Kidney (tissue), 14 donors: ENCODE data around the gene HPSE2. TPM values are rescaled to one million over a fixed set of nuclear protein-coding genes. Genes with fewer than 3 reads are reported as not detected.
A peak's percentile ranks its signal among the peaks of the same experiment; 100 is the strongest.

Experiments used
- DNase-seq, 5 donors: peaks; one replicate each; pipeline ENCODE4 v3.0.0-alpha.2; 2013 to 2020
- FAIRE-seq: peaks from 2 replicates; lab custom pipeline; 2012; peaks lifted over from hg19 to GRCh38; lab: Jason Lieb, UNC
- H3K27ac ChIP-seq, 2 donors: one replicate each; pipeline ENCODE4 v1.7.0; 2013; ENCODE audit warnings: low read depth in 2 of 2, low read length in 2 of 2, inconsistent platforms in 1 of 2
- H3K27me3 ChIP-seq: one replicate; pipeline ENCODE4 v1.7.1; 2013; ENCODE audit warnings: low read length, inconsistent platforms; ENCODE audit not compliant: control insufficient read depth, insufficient read depth
- H3K36me3 ChIP-seq, 3 donors: one replicate each; pipeline versions ENCODE4 v1.7.0 to v1.7.1; 2013; ENCODE audit warnings: low read length in 3 of 3, control low read depth in 1 of 3, inconsistent platforms in 1 of 3; ENCODE audit not compliant: insufficient read depth in 3 of 3, control insufficient read depth in 2 of 3
- H3K4me1 ChIP-seq, 3 donors: one replicate each; pipeline versions ENCODE4 v1.7.0 to v1.7.1; 2013; ENCODE audit warnings: low read length in 3 of 3, inconsistent platforms in 1 of 3, low read depth in 1 of 3; ENCODE audit not compliant: control insufficient read depth in 2 of 3, insufficient read depth in 2 of 3
- H3K4me3 ChIP-seq, 3 donors: one replicate each; pipeline versions ENCODE4 v1.7.0 to v1.8.1; 2013; ENCODE audit warnings: low read length in 3 of 3, control low read depth in 1 of 3, inconsistent platforms in 1 of 3
- H3K9ac ChIP-seq, 3 donors: one replicate each; pipeline versions ENCODE4 v1.7.0 to v1.7.1; 2013; ENCODE audit warnings: low read length in 3 of 3, control low read depth in 1 of 3, inconsistent platforms in 1 of 3
- H3K9me3 ChIP-seq, 3 donors: one replicate each; pipeline versions ENCODE4 v1.7.0 to v1.7.1; 2013; ENCODE audit warnings: low read length in 3 of 3, control low read depth in 1 of 3, inconsistent platforms in 1 of 3; ENCODE audit not compliant: control insufficient read depth in 2 of 3, insufficient read depth in 1 of 3
- CTCF ChIP-seq: IDR thresholded peaks from 3 replicates; pipeline ENCODE4 v1.5.1; 2012; ENCODE audit warnings: mild to moderate bottlenecking, moderate library complexity, borderline replicate concordance; ENCODE audit not compliant: insufficient read depth; ENCODE audit errors: extremely low read depth
- intact Hi-C: fragments of 100-400 bp; cut with DNase I; formaldehyde crosslinking; loops from one replicate; pipeline ENCODE4 v1.11.1; 2022
- polyA plus RNA-seq: library from polyadenylated mRNA; stranded (reverse); fragments of 350-450 nt; fragmentation: Illumina TruSeq; extraction: RNeasy Lipid Tissue Mini Kit (QIAGEN cat#74804); gene quantifications from one replicate; pipeline ENCODE4 v1.2.3, GENCODE V29; 2014; ENCODE audit warnings: low read depth, low replicate concordance; ENCODE audit not compliant: insufficient read depth
- total RNA-seq: library from RNA; stranded (reverse); fragmentation: NEBNext Ultra II Directional; extraction: Animal tissue kit (Norgen Biotek cat#: 25700); gene quantifications from one replicate; pipeline ENCODE4 v1.2.1, GENCODE V29; 2021
- donor health status: control.
- donor health status: control.
- donor health status: control.
- donor health status: control.
- donor health status: control.
- donor health status: DM: yes; HTN: yes; CAD: no.
- donor health status: Normal renal cell carcinoma (clear cell type).

Gene HPSE2
- total and polyA plus RNA-seq, 2 donors from 2014 or later = 1.4 to 3.0 TPM

GRCh38 chr10:98632456-98633150 lies 603.0 kb downstream of the HPSE2 start:
- Histone ChIP-seq H3K36me3 (no peaks in the 10 kb centered on the region), H3K27ac (no peak overlapping the region), H3K4me3 (no peak overlapping the region), H3K9me3 (no peaks in the 10 kb centered on the region), H3K4me1 (no peaks in the 10 kb centered on the region), H3K27me3 (no peaks in the 10 kb centered on the region), H3K9ac (no peak overlapping the region)
- no peak for DNase-seq
- TF ChIP-seq CTCF = no peak
- FAIRE-seq = no peak
- intact Hi-C loops = no loop called here

- no peak for TF ChIP-seq CTCF
- no peaks in the 10 kb centered on the region for H3K9me3 ChIP-seq
- no peaks in the 10 kb centered on the region for H3K36me3 ChIP-seq
- H3K4me3 ChIP-seq = no peak overlapping the region
- no peaks in the 10 kb centered on the region for H3K4me1 ChIP-seq
- intact Hi-C loops = no loop called here
- FAIRE-seq = no peak
- DNase-seq = peak in 1 of 5 donors; percentile 25
- H3K27me3 ChIP-seq = no peaks in the 10 kb centered on the region
- no peak overlapping the region for H3K9ac ChIP-seq
- no peak overlapping the region for H3K27ac ChIP-seq
Observed at GRCh38 chr10:98628206-98628605, 607.4 kb downstream of the HPSE2 start.

- Histone ChIP-seq H3K9ac (no peak overlapping the region), H3K4me1 (no peaks in the 10 kb centered on the region), H3K9me3 (no peaks in the 10 kb centered on the region), H3K27me3 (no peaks in the 10 kb centered on the region), H3K4me3 (no peak overlapping the region), H3K27ac (no peak overlapping the region), H3K36me3 (no peaks in the 10 kb centered on the region)
- DNase-seq (no peak), FAIRE-seq (no peak)
- intact Hi-C loops = no loop called here
- no peak for TF ChIP-seq CTCF
Observed at GRCh38 chr10:98627711-98628110, 607.9 kb downstream of the HPSE2 start.
